HG03378 (cell line): ENCODE results near the gene TIRAP.
A peak's percentile ranks its signal among the peaks of the same experiment; 100 is the strongest.
"Not testable (repeated sequence)": the region's sequence is repeated elsewhere in the genome, so short reads cannot be mapped to it uniquely, and the experiment has no call there.

Experiments used
- ATAC-seq: cut with Tn5 transposase; IDR thresholded peaks from one replicate; pipeline ENCODE4 v1.9.1; 2021; ENCODE audit warnings: mild to moderate bottlenecking, moderate library complexity; ENCODE audit not compliant: unreplicated experiment

The TIRAP gene

GRCh38 chr11:126282736-126283591 lies at the start of gene TIRAP:
Gene TIRAP (plus strand): TSS chr11:126283093. CDS start chr11:126290895, 7,802 bp downstream.
- peak; percentile 38 for ATAC-seq

- ATAC-seq, result no peak
Observed at GRCh38 chr11:126233391-126233790, 49.5 kb upstream of the TIRAP start.

- no peak for ATAC-seq
Observed at GRCh38 chr11:126246636-126247035, 36.3 kb upstream of the TIRAP start.

GRCh38 chr11:126253265-126253664 lies 29.6 kb upstream of the TIRAP start:
- ATAC-seq, result no peak

- no peak for ATAC-seq
Observed at GRCh38 chr11:126254819-126255218, 28.1 kb upstream of the TIRAP start.

GRCh38 chr11:126255507-126255906 lies 27.4 kb upstream of the TIRAP start:
- not testable (repeated sequence) for ATAC-seq

- ATAC-seq, result no peak
Observed at GRCh38 chr11:126256216-126256615, 26.7 kb upstream of the TIRAP start.

- ATAC-seq, result no peak
Observed at GRCh38 chr11:126257144-126257543, 25.7 kb upstream of the TIRAP start.

- no peak for ATAC-seq
Observed at GRCh38 chr11:126257764-126258163, 25.1 kb upstream of the TIRAP start.

GRCh38 chr11:126262216-126262615 lies 20.7 kb upstream of the TIRAP start:
- no peak for ATAC-seq

GRCh38 chr11:126263489-126263888 lies 19.4 kb upstream of the TIRAP start:
- ATAC-seq, result no peak

- no peak for ATAC-seq
Observed at GRCh38 chr11:126265811-126266210, 17.1 kb upstream of the TIRAP start.

- ATAC-seq, result no peak
Observed at GRCh38 chr11:126267650-126268049, 15.2 kb upstream of the TIRAP start.

- ATAC-seq, result no peak
Observed at GRCh38 chr11:126268361-126268707, 14.6 kb upstream of the TIRAP start.

GRCh38 chr11:126268708-126269579 lies 13.9 kb upstream of the TIRAP start, which contains the start of the genes FOXRED1 and SRPRA:
Gene FOXRED1 (plus strand): TSS chr11:126269154. CDS start chr11:126269207, 53 bp downstream.
Gene SRPRA (minus strand): TSS chr11:126268895. CDS start chr11:126268804, 91 bp downstream.
- ATAC-seq, result peak; percentile 94

GRCh38 chr11:126277322-126277721 lies 5.6 kb upstream of the TIRAP start:
- no peak for ATAC-seq

- ATAC-seq, result no peak
Observed at GRCh38 chr11:126277780-126278179, 5.1 kb upstream of the TIRAP start.

- ATAC-seq, result no peak
Observed at GRCh38 chr11:126279191-126279590, 3.7 kb upstream of the TIRAP start.

GRCh38 chr11:126280595-126280994 lies 2.3 kb upstream of the TIRAP start:
- ATAC-seq, result no peak

GRCh38 chr11:126281245-126281644 lies 1.6 kb upstream of the TIRAP start:
- no peak for ATAC-seq

- ATAC-seq, result no peak
Observed at GRCh38 chr11:126281666-126282175, 1.2 kb upstream of the TIRAP start.
